SK-N-SH treated with all-trans-retinoic acid at 6 μM for 48 hours (cell line): Measurements from ENCODE around the gene KHDRBS1.

ENCODE experiments used
- ARNTL ChIP-seq: fragments of 450-650 bp; formaldehyde crosslinking; IDR thresholded peaks from 2 replicates; pipeline ENCODE4 v1.5.0; 2020; ENCODE audit warnings: low read depth, mild to moderate bottlenecking, moderate library complexity, borderline replicate concordance
- BACH2 ChIP-seq: fragments of 250-450 bp; sonication (Bioruptor Pico); IDR thresholded peaks from 2 replicates; pipeline ENCODE4 v1.9.0; 2021; ENCODE audit warnings: mild to moderate bottlenecking, borderline replicate concordance
- CREB5 ChIP-seq: fragments of 250-450 bp; sonication (Bioruptor Pico); IDR thresholded peaks from 2 replicates; pipeline ENCODE4 v1.5.1; 2020; ENCODE audit warnings: low read depth, mild to moderate bottlenecking, moderate library complexity
- ESRRG ChIP-seq: fragments of 250-450 bp; sonication (Bioruptor Pico); IDR thresholded peaks from 2 replicates; pipeline ENCODE4 v1.6.1; 2021; ENCODE audit warnings: mild to moderate bottlenecking
- GLIS3 ChIP-seq: fragments of 250-450 bp; sonication (Bioruptor Pico); IDR thresholded peaks from 2 replicates; pipeline ENCODE4 v1.5.0; 2020; ENCODE audit warnings: mild to moderate bottlenecking, moderate library complexity
- ISL1 ChIP-seq: fragments of 250-450 bp; sonication (Bioruptor Pico); IDR thresholded peaks from 2 replicates; pipeline ENCODE4 v2.1.2; 2022; ENCODE audit warnings: mild to moderate bottlenecking, moderate library complexity
- PATZ1 ChIP-seq: fragments of 250-450 bp; sonication (Bioruptor Pico); IDR thresholded peaks from 2 replicates; pipeline ENCODE4 v1.8.0; 2020; ENCODE audit warnings: mild to moderate bottlenecking, moderate library complexity, borderline replicate concordance
- POU6F1 ChIP-seq: fragments of 250-450 bp; sonication (Bioruptor Pico); IDR thresholded peaks from 2 replicates; pipeline ENCODE4 v1.8.0; 2021; ENCODE audit warnings: low read depth, mild to moderate bottlenecking, moderate library complexity, borderline replicate concordance
- RARB ChIP-seq: fragments of 250-450 bp; sonication (Bioruptor Pico); IDR thresholded peaks from 2 replicates; pipeline ENCODE4 v1.8.0; 2021; ENCODE audit warnings: mild to moderate bottlenecking, moderate library complexity
- TCF4 ChIP-seq: fragments of 250-450 bp; sonication (Bioruptor Pico); IDR thresholded peaks from 2 replicates; pipeline ENCODE4 v1.8.0; 2021; ENCODE audit warnings: mild to moderate bottlenecking, moderate library complexity, borderline replicate concordance
- ZFP3 ChIP-seq: fragments of 250-450 bp; sonication (Bioruptor Pico); IDR thresholded peaks from 2 replicates; pipeline ENCODE4 v1.5.0; 2020; ENCODE audit warnings: mild to moderate bottlenecking, moderate library complexity
- ZFP30 ChIP-seq: fragments of 450-650 bp; formaldehyde crosslinking; IDR thresholded peaks from 2 replicates; pipeline ENCODE4 v1.5.0; 2022; ENCODE audit warnings: mild to moderate bottlenecking, moderate library complexity
- ZNF565 ChIP-seq: fragments of 450-650 bp; formaldehyde crosslinking; conservative IDR thresholded peaks from 2 replicates; pipeline ENCODE4 v1.5.0; 2020; ENCODE audit warnings: low read depth, mild to moderate bottlenecking, moderate library complexity

GRCh38 chr1:32063261-32063681, 49.6 kb downstream of the KHDRBS1 start:
- TF ChIP-seq ISL1 (no peak), ESRRG (CRISPR knock-in tag) (no peak), ZNF565 (CRISPR knock-in tag) (no peak), ZFP30 (CRISPR knock-in tag) (no peak), ARNTL (CRISPR knock-in tag) (no peak), BACH2 (CRISPR knock-in tag) (no peak), RARB (CRISPR knock-in tag) (no peak), PATZ1 (CRISPR knock-in tag) (no peak), POU6F1 (CRISPR knock-in tag) (no peak), GLIS3 (CRISPR knock-in tag) (no peak), CREB5 (no peak), TCF4 (no peak), ZFP3 (CRISPR knock-in tag) (no peak)
